Measurements from ENCODE around the gene CPZ.

Gene CPZ

GRCh38 chr4:8585721-8586212 lies 6.8 kb upstream of the CPZ start:
- TF ChIP-seq CTCF (IDR thresholded peaks at IDR 0.05; ENCODE audit: poor library complexity, severe bottlenecking): no peak
- Histone ChIP-seq H3K27ac (ENCODE audit: poor library complexity, severe bottlenecking) (no peak overlapping the region), H3K4me3 (ENCODE audit: severe bottlenecking) (no peak overlapping the region), H3K27me3 (ENCODE audit: insufficient read depth, poor library complexity, severe bottlenecking) (peaks cover 13% of the 10 kb centered on the region), H3K9me3 (ENCODE audit: severe bottlenecking) (no peaks in the 10 kb centered on the region), H3K4me1 (ENCODE audit: insufficient read depth, poor library complexity, severe bottlenecking) (no peaks in the 10 kb centered on the region), H3K36me3 (ENCODE audit: low read depth) (no peaks in the 10 kb centered on the region)
- DNase-seq (ENCODE audit: low spot score) (peak; percentile 36), ATAC-seq (ENCODE audit: low read depth) (no peak)

GRCh38 chr4:8586246-8586645 lies 6.3 kb upstream of the CPZ start:
- Histone ChIP-seq H3K27me3 (ENCODE audit: insufficient read depth, poor library complexity, severe bottlenecking) (peaks cover 8% of the 10 kb centered on the region), H3K36me3 (ENCODE audit: low read depth) (no peaks in the 10 kb centered on the region), H3K4me1 (ENCODE audit: insufficient read depth, poor library complexity, severe bottlenecking) (no peaks in the 10 kb centered on the region), H3K27ac (ENCODE audit: poor library complexity, severe bottlenecking) (no peak overlapping the region), H3K4me3 (ENCODE audit: severe bottlenecking) (no peak overlapping the region), H3K9me3 (ENCODE audit: severe bottlenecking) (no peaks in the 10 kb centered on the region)
- no peak for TF ChIP-seq CTCF (IDR thresholded peaks at IDR 0.05; ENCODE audit: poor library complexity, severe bottlenecking)
- ATAC-seq (ENCODE audit: low read depth) (no peak), DNase-seq (ENCODE audit: low spot score) (no peak)

GRCh38 chr4:8586671-8587468 lies 5.7 kb upstream of the CPZ start:
- peak; percentile 42; the same call in 1 of the 3 replicates for ATAC-seq (ENCODE audit: low read depth)

GRCh38 chr4:8587469-8588195 lies 4.9 kb upstream of the CPZ start:
- Histone ChIP-seq H3K4me1 (ENCODE audit: insufficient read depth, poor library complexity, severe bottlenecking) (no peaks in the 10 kb centered on the region), H3K36me3 (ENCODE audit: low read depth) (no peaks in the 10 kb centered on the region), H3K4me3 (ENCODE audit: severe bottlenecking) (no peak overlapping the region), H3K27ac (ENCODE audit: poor library complexity, severe bottlenecking) (no peak overlapping the region), H3K27me3 (ENCODE audit: insufficient read depth, poor library complexity, severe bottlenecking) (peaks cover 9% of the 10 kb centered on the region), H3K9me3 (ENCODE audit: severe bottlenecking) (no peaks in the 10 kb centered on the region)
- no peak for ATAC-seq (ENCODE audit: low read depth)
- DNase-seq (ENCODE audit: low spot score): peak; percentile 55
- no peak for TF ChIP-seq CTCF (IDR thresholded peaks at IDR 0.05; ENCODE audit: poor library complexity, severe bottlenecking)

More at GRCh38 chr4:8586671-8587468, 5.7 kb upstream of the CPZ start:
- no peak overlapping the region for H3K27ac ChIP-seq (ENCODE audit: poor library complexity, severe bottlenecking)
- DNase-seq (ENCODE audit: low spot score): peak; percentile 65
- H3K36me3 ChIP-seq (ENCODE audit: low read depth): no peaks in the 10 kb centered on the region
- peak; percentile 43 for TF ChIP-seq CTCF (IDR thresholded peaks at IDR 0.05; ENCODE audit: poor library complexity, severe bottlenecking)
- H3K27me3 ChIP-seq (ENCODE audit: insufficient read depth, poor library complexity, severe bottlenecking): peaks cover 5% of the 10 kb centered on the region
- no peaks in the 10 kb centered on the region for H3K4me1 ChIP-seq (ENCODE audit: insufficient read depth, poor library complexity, severe bottlenecking)
- no peak overlapping the region for H3K4me3 ChIP-seq (ENCODE audit: severe bottlenecking)
- H3K9me3 ChIP-seq (ENCODE audit: severe bottlenecking): no peaks in the 10 kb centered on the region
